HG02981 (cell line): ENCODE results near the gene RLBP1.
A peak's percentile ranks its signal among the peaks of the same experiment; 100 is the strongest.
"Not testable (repeated sequence)": the region's sequence is repeated elsewhere in the genome, so short reads cannot be mapped to it uniquely, and the experiment has no call there.

Experiments used
- ATAC-seq: cut with Tn5 transposase; IDR thresholded peaks from one replicate; pipeline ENCODE4 v1.9.1; 2021; ENCODE audit warnings: mild to moderate bottlenecking, moderate library complexity; ENCODE audit not compliant: unreplicated experiment

Gene RLBP1

DNA sequence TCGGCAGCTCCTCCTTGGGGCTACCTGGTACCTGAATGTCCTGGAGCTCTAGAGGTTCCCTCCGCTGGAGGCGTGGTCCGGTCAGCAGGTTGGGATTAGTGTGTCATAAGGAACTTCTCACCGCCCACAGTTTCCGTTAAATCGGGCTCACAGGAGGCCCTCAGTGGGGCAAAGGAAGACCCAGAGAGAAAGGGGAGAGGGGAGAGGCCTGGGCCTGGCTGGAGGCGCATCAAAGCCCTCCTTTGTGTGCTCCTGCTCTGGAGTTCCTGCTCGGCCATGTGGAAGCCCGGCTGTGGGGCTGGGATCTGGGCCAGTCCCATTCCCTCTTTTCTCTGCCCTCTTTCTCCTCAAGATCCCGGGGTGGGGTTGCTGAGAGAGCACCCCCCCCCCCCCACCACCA, at the start of gene RLBP1:
Gene RLBP1 (minus strand): TSS at position 37 of the 400 bp plus-strand sequence. CDS start 2,604 bp downstream, outside the sequence.
- no peak for ATAC-seq

DNA sequence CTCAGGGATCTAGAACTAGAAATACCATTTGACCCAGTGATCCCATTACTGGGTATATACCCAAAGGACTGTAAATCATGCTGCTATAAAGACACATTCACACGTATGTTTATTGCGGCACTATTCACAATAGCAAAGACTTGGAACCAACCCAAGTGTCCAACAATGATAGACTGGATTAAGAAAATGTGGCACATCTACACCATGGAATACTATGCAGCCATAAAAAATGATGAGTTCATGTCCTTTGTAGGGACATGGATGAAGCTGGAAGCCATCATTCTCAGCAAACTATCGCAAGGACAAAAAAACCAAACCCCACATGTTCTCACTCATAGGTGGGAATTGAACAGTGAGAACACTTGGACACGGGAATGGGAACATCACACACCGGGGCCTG, 28.8 kb upstream of the RLBP1 start:
- ATAC-seq = not testable (repeated sequence)

DNA sequence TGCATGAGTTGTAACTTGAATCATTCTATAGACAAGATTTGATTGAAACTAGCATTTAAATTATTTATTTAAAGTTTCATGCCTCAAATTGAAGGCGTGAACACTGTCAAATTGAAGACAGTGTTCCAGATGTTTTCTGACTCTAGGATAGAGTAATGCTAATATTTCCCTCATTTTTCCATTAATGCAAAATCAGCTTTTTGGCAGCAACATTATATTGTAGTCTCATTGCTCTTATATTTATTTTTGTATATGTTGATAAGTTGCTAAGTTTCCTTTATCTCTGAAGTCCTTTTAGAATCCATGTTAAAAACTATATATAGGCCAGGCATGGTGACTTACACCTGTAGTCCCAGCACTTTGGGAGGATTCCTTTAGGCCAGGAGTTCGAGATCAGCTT, 27.2 kb upstream of the RLBP1 start:
- ATAC-seq = no peak

DNA sequence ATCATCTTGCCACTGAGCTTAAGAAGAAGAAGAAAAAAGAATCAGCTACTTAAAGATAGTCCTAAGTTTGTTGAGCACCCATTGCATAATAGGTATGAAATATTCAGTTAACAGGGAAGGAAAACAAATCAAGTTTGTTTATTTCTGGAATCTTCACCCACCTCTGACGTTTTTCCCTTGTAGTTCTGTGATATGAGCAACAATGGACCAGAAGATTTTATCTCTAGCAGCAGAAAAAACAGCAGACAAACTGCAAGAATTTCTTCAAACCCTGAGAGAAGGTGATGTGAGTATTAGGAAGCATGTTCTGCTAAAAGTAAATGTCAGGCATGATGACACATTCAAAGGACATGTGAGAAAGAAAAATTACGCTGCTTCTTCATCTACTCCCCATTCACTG, 26.1 kb upstream of the RLBP1 start:
- ATAC-seq = no peak

DNA sequence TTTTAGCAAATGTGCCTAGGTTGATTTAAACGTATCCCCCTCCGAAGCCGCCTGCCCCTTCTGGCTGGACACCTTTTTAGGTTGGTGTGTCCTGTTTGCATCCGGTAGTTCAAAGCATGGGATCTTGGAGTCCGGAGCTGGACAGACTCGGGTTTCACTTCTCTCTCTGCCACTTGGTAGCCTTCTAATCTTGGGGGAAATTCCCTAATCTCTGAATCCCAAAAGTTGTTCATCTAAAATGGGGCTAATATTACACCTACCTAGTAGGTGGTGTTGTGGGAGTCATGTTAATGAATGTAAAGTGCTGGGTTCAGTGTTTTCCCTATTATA, 23.2 kb upstream of the RLBP1 start:
- peak; percentile 15 for ATAC-seq

DNA sequence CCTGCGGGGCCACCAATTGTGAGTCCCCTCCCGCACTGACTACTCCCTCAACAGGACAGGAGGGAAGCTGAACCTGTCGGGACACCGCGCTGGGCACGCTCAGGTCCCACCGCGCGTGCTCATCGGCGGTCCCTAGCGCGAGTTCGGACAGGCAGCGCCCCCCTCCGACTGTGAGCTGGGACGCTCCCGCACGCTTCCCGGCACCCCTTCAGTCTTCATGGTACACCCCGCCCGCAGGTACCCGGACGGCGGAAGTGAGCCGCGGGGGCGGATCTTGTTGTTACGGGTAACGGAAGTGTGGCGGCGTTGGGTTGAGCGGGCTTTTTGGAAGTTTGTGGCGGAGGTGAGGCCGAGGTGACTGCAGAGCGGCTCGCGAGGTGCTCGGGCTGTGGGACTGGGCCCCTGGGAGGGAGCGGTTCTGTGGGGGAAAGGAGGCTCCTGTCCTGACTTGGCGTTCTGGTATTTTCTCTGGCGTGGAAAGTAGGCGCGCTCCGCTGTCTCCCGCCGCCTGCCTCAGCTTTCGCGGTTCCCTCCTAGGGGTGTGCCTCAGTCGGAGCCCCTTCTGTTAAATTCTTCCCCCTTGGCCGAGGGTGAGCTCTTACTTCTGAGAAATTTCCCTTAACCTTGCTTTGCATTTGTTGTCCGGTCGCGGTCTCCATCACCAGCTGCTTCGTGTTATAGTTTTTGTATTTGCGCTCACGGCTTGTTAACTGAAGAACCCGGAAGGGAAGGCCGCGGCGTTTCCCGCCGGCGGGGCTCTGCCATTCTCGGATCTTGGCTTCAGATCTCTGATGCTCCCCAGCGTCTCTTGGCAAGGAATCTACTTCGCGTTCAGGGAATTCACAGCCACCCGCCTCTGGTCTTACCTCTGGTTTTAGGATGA, 22.6 kb upstream of the RLBP1 start, which contains the start of gene FANCI:
Gene FANCI (plus strand): TSS at position 289 of the 883 bp plus-strand sequence. CDS start 3,669 bp downstream, outside the sequence.
- peak; percentile 91 for ATAC-seq

DNA sequence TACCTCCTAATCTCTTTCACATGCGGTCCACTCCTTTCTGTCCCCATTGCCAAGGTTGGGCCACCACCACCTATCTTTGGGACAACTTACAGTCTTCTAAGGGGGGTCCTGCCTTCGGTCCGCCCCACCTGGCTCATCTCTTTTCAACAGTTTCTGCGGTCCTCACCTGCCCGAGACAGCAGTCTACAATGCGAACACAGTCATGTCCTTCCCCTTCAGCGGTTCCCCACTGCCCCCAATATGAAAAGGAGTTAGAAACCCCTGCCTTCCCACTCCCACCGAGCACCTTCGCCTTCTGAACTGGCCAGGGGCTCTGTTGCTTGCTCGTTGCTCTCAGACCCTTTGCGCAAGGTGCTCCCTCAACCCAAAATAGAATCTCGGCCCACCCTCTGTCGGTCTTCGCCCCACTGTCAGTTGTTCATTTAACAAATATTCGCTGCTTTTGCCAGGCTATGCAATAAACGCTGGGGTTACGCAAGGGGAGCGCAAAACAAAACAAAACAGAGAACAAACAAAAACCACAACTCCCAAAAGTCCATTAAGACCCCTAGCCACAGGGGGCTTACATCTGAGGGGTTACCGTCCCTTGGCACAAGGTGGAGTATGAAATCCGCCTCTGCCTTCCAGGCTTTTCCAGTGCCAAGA, 21.8 kb upstream of the RLBP1 start:
- no peak for ATAC-seq

DNA sequence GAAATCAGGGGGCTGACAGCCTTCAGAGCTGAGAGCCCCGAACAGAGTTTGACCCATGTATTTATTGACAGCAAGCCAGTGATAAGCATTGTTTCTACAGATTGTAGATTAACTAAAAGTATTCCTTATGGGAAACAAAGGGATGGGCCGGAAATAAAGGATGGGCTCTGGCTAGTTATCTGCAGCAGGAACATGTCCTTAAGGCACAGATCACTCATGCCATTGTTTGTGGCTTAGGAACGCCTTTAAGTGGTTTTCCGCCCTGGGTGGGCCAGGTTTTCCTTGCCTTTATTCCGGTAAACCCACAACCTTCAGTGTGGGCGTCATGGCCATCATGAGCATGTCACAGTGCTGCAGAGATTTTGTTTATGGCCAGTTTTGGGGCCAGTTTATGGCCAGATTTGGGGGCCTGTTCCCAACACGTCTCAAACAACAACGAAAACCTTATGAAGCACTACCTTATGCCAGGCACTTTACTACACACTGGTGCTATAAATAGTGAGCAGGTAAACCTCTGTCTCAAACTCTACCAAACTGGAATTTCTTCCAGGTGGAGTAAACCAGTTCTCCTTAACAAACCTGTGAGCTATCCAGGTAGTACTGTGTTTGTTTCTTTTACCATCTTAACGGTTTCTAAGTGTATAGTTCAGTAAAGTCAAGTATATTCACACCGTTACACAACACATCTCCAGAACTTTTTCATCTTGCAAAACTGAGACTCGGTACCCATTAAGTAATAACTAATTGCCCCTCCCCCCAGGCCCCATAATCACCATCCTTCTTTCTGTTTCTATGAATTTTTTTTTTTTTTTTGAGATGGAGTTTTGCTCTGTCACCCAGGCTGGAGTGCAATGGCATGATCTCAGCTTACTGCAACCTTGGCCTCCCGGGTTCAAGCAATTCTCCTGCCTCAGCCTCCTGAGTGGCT, 18.8 kb upstream of the RLBP1 start:
- not testable (repeated sequence) for ATAC-seq

DNA sequence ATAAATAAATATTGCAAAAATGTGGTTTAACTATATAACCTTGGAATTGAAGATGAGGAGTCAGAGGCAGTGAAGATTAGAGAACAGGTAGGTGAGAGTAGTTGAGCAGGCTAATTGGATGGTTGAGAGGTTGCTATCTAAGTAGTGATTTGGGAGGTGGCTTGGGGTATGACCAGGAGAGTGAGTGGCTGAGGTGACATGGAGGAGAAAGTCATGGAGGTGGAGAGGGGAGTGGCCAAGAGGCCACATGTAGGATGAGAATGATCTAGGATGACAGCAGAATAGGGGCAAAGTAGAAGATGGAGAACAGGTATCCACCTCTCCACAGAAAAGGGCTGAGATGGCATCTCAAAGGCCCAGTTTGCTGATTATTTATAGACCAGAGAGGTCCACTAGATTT, 10.5 kb upstream of the RLBP1 start:
- no peak for ATAC-seq

DNA sequence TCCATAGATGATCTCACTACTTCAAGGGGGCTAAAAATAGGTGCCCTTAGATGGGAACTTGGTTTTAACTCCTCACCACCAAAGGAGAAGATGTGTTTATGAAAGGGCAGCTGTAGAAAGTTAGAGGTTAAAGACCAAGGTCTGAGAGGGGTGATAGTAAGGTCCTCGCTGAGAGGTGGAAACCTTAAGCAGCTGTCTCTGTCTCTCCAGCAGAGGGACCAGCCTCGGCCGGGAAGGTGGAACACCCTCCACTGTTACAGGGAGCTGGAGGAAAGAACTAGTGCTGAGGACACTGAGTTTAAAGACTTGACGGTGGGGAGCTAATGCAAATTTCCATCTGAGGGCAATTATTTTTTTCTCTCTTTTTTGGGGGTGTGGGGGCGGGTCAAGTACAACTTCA, 8.9 kb upstream of the RLBP1 start:
- no peak for ATAC-seq

DNA sequence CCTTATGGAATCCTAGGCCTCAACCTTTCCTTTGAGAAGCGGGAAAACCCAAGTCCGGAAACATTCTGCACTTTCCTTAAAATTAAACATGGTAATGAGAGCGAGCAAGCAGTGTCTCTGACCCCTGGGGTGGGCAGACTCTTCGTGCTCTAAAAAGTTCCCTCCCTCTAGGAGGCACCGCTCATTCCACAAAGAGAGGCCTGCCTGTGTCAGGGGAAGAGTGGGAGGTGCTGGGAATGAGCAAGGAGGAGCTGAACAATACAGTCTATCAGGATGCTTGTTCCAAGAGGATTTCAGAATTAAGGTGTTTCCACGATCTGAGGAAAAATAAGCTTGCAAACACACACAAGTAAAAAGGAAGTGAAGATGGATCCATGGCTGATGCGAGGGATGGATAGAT, 6.0 kb upstream of the RLBP1 start:
- ATAC-seq = no peak

DNA sequence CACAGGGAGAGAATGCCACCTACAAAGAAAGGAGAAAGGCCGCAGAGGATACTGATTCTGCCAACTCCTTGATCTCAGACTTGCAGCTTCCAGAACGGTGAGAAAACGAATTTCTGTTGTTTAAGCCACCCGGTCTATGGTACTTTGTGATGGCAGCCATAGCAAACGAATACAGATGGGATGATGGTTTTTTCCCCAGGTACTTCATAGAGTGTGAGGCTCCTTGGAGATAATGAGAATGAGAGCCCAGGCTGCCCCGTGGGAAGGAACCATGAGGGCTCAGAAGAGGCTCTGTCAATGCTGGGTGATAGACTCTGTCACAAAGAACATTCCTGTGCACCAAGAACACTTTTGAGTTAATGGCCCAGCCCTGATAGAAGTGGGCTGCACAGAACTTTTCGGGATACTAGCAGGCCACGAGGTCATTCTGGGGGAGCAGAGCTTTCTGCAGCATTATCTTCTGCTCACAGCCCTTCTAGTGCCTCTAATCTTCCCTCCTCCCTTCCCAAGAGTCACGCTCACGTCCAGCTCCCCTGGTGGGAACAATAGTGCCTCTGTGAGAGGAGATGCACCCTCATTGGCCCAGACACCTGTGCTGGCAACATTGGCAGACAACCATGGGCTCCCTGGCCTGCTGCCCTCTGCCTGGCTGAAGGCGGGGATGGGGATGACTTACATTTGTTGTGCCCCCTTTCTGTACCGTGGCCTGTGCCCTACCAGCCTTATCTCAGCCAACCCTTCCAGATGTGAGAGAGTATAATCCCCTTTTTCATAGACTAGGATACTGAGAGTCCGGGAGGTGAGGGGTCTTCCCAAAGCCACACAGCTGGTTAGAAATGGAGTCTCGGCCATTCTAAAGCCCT, 5.2 kb upstream of the RLBP1 start:
- ATAC-seq = no peak

DNA sequence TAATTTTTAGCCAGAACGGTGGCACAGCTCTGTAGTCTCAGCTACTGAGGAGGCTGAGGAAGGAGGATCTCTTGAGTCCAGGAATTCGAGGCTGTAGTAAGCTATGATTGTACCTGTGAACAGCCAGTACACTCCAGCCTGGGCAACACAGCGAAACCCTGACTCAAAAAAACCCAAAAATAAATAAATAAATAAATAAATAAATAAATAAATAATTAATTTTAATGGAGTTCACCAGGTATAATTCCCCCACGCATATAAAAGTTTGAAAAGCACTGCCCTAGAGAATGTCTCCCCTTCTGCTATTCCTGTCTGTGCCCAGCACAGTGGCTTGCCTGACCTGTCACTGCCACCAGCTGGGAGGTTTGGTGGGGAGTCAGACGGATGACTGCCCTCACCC, 4.2 kb upstream of the RLBP1 start:
- no peak for ATAC-seq

DNA sequence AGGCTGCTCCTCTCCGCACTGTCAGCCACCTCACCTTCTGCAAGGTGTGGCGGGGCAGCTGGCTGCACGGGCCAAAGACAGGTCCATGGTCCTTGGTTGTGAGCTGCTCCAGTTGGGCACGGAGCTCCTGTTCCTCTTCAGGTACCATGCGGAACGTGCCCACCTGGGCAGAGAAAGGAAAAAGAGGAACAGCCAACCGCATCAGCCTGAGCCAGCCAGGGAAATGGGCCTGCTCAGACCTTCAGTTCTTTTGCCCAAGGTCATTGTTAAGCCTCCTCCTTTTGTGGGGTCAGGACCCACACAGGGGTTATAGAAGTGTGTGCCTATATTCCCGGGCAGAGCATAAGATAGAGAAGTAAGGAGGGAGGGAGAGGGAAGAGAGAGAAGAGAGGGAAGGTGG, 2.8 kb downstream of the RLBP1 start:
- no peak for ATAC-seq

DNA sequence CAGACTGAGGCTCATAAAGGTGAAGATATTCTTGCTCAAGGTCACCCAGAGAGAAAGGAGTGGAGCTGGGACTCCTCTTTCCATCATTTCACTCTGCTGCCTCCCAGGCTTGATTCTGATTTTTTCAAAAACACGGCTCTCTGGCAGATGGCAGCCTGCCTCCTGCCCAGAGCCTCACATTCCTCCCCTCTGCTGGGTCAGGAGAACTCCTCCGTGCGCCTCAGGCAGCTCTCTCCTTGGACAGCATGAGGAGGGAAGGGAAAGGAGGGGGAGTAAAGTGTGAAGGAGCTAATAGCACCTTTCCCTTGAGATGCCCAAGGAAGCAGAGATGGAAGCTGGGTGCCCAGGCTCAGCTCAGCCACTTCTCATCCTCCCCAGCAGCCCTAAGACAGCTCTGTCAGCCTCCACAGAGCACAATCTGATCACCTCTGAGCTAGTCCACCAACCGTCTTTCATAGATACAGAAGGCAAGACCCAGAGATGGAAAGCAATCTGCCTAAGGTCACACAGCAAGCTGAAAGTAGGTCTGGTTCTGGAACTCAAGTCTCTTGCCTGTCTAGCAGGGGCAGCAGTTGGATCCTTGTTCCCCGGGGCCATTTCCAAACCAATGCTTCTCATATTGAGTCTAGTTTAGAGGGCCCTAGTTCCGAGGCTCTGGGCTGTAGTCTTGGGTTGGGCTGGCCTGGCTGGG, 3.5 kb downstream of the RLBP1 start:
- ATAC-seq = no peak

DNA sequence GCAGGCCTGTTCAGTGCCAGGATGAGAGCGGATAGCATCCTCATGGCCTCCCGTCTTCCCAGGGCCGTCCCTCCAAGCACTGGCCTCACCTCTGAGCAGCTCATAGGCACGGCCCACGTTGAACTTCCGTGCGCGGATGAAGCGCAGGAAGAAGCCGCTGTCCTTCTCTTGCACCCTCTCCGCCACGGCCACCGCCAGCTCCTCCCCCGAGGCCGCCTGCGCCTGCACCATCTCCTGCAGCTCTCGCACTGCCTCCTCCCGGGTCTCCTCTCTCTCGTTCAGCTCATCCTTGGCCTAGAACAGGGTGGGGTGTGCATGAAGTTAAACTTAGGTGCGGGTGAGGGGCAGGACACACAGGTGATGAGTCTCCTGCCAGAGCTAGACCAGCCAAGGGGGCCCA, 4.3 kb downstream of the RLBP1 start:
- no peak for ATAC-seq

DNA sequence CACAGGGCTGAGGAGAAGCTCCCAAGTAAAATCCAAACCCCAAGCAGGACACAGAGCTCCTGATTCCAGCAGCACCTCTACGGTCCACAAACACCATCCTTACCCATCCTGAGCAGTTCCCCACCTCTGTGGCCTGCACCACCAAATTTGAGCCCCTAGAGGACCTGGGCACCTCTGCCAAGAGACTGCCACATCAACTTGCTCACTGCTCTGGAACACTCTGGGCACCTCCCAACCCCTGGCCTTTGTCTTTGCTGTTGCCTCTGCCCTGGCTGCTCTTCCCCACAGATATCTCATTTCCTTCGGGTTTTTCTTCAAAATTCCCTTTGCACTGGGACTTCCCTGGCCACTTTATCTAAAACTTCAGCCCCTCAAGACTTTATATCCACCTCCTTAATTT, 5.8 kb downstream of the RLBP1 start:
- no peak for ATAC-seq

DNA sequence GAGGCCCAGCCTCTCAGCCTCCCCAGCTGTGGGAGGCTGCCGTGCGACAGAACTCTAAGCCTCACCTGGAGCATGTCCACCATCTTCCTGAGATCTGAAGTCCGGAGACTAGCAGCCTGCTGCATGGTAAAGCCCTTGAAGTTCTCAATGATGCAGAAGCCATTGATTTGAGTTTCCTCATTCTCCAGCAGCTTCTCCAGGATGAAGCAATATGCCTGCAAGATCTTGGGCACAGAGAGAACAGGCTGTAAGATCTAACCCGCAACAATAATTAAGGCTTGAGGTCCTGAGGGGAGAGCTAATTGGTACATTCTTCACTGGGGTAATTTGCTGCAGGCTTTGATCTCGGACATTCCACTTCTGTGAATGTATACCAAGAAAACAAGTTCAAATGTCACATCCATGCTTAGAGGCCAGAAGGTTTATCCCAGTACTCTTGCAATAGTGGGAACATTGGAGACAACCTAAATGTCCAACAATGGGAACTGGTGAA, 9.7 kb downstream of the RLBP1 start:
- no peak for ATAC-seq

DNA sequence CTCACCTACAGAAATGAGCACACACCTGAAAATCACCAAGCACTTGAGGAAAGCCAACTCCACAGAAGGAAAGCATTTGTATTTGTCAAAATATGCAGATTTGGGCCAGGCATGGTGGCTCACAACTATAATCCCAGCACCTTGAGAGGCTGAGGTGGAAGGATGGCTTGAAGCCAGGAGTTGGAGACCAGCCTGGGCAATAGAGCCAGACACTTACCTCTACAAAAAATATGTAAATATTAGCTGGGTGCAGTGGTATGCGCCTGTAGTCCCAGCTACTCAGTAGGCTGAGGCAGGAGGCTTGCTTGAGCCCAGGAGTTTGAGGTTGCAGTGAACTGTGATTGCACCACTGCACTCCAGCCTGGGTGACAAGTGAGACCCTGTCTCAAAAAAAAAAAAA, 12.3 kb downstream of the RLBP1 start:
- ATAC-seq = no peak

DNA sequence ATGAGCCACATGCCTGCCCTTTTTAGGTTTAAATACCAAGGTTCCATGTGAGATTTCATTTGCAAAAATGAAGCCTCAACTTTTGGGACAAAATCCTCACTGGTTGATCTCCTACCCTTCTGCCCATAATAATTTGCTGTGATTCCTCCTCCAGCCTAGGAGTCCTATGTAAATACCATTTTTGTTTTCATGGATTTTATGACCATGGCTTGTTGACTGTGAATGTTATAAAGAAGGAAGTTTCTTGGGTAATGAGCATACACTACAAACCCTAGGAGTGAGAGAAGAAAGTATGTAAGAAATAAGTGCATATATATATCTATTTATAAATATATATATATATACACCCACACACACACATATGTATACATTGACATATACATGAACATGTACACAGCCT, 13.1 kb downstream of the RLBP1 start:
- ATAC-seq = no peak
